Activated T-helper 9 cell treated with anti-CD3 and anti-CD28 coated beads, Interleukin-2, amount 50 U/mL, for 16 hours (primary cell): Measurements from ENCODE around the gene DUSP22.
A peak's percentile ranks its signal among the peaks of the same experiment; 100 is the strongest.
"Not testable (repeated sequence)": the region's sequence is repeated elsewhere in the genome, so short reads cannot be mapped to it uniquely, and the experiment has no call there.

ENCODE experiments used
- DNase-seq: peaks from one replicate; pipeline ENCODE4 v3.0.0-alpha.2; 2020; ENCODE audit warnings: low read depth

The DUSP22 gene, protein sequence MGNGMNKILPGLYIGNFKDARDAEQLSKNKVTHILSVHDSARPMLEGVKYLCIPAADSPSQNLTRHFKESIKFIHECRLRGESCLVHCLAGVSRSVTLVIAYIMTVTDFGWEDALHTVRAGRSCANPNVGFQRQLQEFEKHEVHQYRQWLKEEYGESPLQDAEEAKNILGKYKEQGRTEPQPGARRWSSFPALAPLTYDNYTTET

GRCh38 chr6:291697-292505, at the start of gene DUSP22:
DUSP22 (plus strand) TSS chr6:292487; CDS start chr6:292540, 53 bp downstream.
- peak; percentile 75 for DNase-seq

DNA sequence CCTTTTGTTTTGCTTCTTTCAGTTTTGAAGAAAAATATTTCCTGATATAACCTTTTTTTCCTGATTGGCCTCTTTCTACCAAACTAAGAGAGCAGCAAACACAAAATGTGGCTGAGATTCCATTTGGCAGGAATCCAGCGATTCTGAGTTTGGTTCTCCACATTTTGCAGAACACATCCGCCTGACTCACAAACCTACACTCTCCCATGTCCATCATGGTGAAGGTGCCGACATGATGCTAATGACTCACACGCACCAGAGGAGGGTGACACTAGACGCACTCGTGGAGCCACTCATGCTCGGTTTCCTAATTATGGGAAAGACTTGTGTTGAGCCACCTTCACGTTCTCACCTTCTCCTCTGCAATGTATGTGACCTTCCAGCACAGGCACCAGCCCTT, 45.9 kb upstream of the DUSP22 start:
- DNase-seq: no peak

DNA sequence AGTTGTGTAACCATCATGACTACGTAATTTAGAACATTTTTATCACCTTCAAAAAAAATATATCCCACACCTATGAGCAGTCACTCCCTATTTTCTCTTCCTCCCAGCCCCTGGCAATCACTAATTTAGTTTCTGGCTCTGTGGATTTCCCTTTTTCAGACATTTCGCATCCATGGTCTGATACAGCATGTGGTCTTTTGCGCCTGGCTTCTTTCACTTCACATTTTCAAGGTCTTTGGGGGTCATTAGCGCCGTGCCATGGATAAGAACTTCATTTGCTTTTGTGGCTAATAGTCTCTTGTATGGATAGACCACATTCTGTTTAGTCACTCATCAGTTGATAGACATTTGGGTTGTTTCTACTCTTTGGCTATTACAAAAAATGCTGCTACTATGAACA, 44.9 kb upstream of the DUSP22 start:
- no peak for DNase-seq

- DNase-seq: not testable (repeated sequence)
These were observed 44.2 kb upstream of the DUSP22 start for GRCh38 chr6:248046-248445.

- no peak for DNase-seq
These were observed 41.6 kb upstream of the DUSP22 start for GRCh38 chr6:250676-251075.

GRCh38 chr6:251920-252319, 40.4 kb upstream of the DUSP22 start:
- DNase-seq: no peak

GRCh38 chr6:252775-253535, 39.3 kb upstream of the DUSP22 start:
- no peak for DNase-seq

GRCh38 chr6:254016-254415, 38.3 kb upstream of the DUSP22 start:
- DNase-seq: no peak

GRCh38 chr6:255041-255750, 37.1 kb upstream of the DUSP22 start:
- DNase-seq: no peak

- DNase-seq: no peak
These were observed 36.6 kb upstream of the DUSP22 start for GRCh38 chr6:255751-256083.

GRCh38 chr6:256169-256568, 36.1 kb upstream of the DUSP22 start:
- no peak for DNase-seq

GRCh38 chr6:257031-257725, 35.1 kb upstream of the DUSP22 start:
- DNase-seq: no peak

GRCh38 chr6:257774-258173, 34.5 kb upstream of the DUSP22 start:
- no peak for DNase-seq

GRCh38 chr6:259316-259715, 33.0 kb upstream of the DUSP22 start:
- DNase-seq: no peak

GRCh38 chr6:259901-260508, 32.3 kb upstream of the DUSP22 start:
- no peak for DNase-seq

GRCh38 chr6:264626-265025, 27.7 kb upstream of the DUSP22 start:
- DNase-seq: no peak

- no peak for DNase-seq
These were observed 23.8 kb upstream of the DUSP22 start for GRCh38 chr6:268394-268935.

GRCh38 chr6:273551-274058, 18.7 kb upstream of the DUSP22 start:
- DNase-seq: no peak

DNA sequence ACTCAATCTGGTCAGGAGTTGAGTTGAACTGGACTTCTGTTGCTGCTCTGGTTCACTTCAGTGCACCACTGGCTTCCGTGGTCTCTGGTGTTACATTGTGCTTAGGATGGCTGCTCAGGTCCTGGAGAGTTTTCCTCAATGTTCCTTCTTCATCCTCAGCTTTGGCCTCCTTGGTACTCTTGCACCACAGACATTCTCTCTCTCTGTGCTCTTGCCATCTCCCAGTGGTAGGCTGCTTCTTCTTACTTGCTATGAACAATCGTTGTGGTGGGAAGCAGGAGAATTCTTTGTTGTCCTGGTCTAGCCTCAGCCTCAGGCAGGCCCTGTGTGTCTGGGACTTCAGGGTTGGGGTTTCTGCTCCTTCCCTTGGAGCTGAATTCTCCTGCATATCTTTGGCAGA, 14.5 kb upstream of the DUSP22 start:
- no peak for DNase-seq

GRCh38 chr6:278494-278893, 13.8 kb upstream of the DUSP22 start:
- DNase-seq: no peak
